Measurements from ENCODE around the gene BCL11B. TPM values are rescaled to one million over a fixed set of nuclear protein-coding genes. Genes with fewer than 3 reads are reported as not detected.
"Not testable (repeated sequence)": the region's sequence is repeated elsewhere in the genome, so short reads cannot be mapped to it uniquely, and the experiment has no call there.

Gene BCL11B
- total RNA-seq, 1 donor from 2014 or later = 0.85 TPM

DNA sequence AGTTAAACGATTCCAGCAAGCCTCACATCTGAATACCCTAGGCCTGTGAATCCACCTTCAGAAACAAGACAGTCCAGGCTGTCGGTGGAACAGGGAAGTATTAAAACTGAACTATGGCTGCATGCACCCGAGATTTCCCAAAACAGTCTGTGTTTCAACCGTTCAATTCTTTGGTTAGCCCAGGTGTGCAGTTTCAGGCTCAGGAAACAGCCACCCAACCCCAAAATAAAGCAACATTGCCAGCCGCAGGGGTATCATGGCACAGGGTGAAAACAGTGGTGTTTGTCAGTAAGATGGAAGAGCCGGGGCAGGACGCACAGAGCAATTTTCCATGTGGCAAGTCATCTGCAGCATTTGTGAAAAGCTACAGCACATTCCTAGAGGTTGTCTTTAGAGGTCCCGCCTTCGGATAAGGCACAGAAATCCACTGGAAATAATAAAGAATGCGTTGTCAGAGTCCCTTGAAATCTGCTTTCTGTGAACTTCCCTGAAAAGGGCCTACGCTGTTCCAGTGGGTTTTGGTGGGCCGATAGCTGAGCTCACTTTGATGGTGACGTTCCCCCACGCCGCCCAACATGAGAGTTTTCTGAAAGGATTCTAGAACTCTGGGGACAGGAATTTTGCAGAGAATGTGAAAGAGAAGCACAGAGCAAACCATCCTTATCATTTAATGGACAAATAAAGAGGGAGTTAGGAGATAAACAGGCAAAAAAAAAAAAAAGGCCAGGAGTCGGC is 84.9 kb downstream of the BCL11B start:
- Histone ChIP-seq H3K4me3 (no peak overlapping the region), H3K27ac (no peak overlapping the region), H3K9me3 (no peaks in the 10 kb centered on the region), H3K4me1 (peaks cover 6 to 7% of the 10 kb centered on the region in 2 donors), H3K36me3 (no peaks in the 10 kb centered on the region), H3K27me3 (no peaks in the 10 kb centered on the region)
- TF ChIP-seq, protein P1, sequence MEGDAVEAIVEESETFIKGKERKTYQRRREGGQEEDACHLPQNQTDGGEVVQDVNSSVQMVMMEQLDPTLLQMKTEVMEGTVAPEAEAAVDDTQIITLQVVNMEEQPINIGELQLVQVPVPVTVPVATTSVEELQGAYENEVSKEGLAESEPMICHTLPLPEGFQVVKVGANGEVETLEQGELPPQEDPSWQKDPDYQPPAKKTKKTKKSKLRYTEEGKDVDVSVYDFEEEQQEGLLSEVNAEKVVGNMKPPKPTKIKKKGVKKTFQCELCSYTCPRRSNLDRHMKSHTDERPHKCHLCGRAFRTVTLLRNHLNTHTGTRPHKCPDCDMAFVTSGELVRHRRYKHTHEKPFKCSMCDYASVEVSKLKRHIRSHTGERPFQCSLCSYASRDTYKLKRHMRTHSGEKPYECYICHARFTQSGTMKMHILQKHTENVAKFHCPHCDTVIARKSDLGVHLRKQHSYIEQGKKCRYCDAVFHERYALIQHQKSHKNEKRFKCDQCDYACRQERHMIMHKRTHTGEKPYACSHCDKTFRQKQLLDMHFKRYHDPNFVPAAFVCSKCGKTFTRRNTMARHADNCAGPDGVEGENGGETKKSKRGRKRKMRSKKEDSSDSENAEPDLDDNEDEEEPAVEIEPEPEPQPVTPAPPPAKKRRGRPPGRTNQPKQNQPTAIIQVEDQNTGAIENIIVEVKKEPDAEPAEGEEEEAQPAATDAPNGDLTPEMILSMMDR (IDR thresholded peaks at IDR 0.05) = no peak
- intact Hi-C loops (cut with DNase I) = no loop called here
- no peak for DNase-seq (ENCODE audit: low spot score in 2 of 2)

GRCh38 chr14:99186336-99186735 is 85.7 kb downstream of the BCL11B start:
- H3K9me3 ChIP-seq; H3K36me3 ChIP-seq; DNase-seq (ENCODE audit: low spot score in 2 of 2); H3K27ac ChIP-seq; H3K27me3 ChIP-seq; H3K4me3 ChIP-seq; intact Hi-C loops (cut with DNase I); H3K4me1 ChIP-seq: not testable (repeated sequence)

GRCh38 chr14:99185436-99186068 is 86.4 kb downstream of the BCL11B start:
- Histone ChIP-seq H3K4me1 (no peaks in the 10 kb centered on the region), H3K4me3 (no peak overlapping the region), H3K9me3 (no peaks in the 10 kb centered on the region), H3K36me3 (no peaks in the 10 kb centered on the region), H3K27me3 (no peaks in the 10 kb centered on the region), H3K27ac (no peak overlapping the region)
- intact Hi-C loops (cut with DNase I) = no loop called here
- TF ChIP-seq, protein P1 (IDR thresholded peaks at IDR 0.05) = no peak
- DNase-seq (ENCODE audit: low spot score in 2 of 2) = no peak

GRCh38 chr14:99183716-99184115 is 88.3 kb downstream of the BCL11B start:
- H3K4me1 ChIP-seq = no peaks in the 10 kb centered on the region
- no peak overlapping the region for H3K27ac ChIP-seq
- no peaks in the 10 kb centered on the region for H3K27me3 ChIP-seq
- DNase-seq (ENCODE audit: low spot score in 2 of 2) = no peak
- H3K36me3 ChIP-seq = no peaks in the 10 kb centered on the region
- intact Hi-C loops (cut with DNase I) = no loop called here
- H3K4me3 ChIP-seq = no peak overlapping the region
- H3K9me3 ChIP-seq = no peaks in the 10 kb centered on the region
- TF ChIP-seq, protein P1 (IDR thresholded peaks at IDR 0.05) = no peak

GRCh38 chr14:99183311-99183710 is 88.7 kb downstream of the BCL11B start:
- no peak for DNase-seq (ENCODE audit: low spot score in 2 of 2)
- TF ChIP-seq, protein P1 (IDR thresholded peaks at IDR 0.05) = no peak
- Histone ChIP-seq H3K27me3 (no peaks in the 10 kb centered on the region), H3K4me3 (no peak overlapping the region), H3K4me1 (no peaks in the 10 kb centered on the region), H3K27ac (no peak overlapping the region), H3K9me3 (no peaks in the 10 kb centered on the region), H3K36me3 (no peaks in the 10 kb centered on the region)
- intact Hi-C loops (cut with DNase I) = no loop called here

- no peaks in the 10 kb centered on the region for H3K4me1 ChIP-seq
- no peak overlapping the region for H3K4me3 ChIP-seq
- intact Hi-C loops (cut with DNase I) = no loop called here
- H3K27ac ChIP-seq = no peak overlapping the region
- TF ChIP-seq, protein P1 (IDR thresholded peaks at IDR 0.05) = no peak
- H3K36me3 ChIP-seq = no peaks in the 10 kb centered on the region
- no peaks in the 10 kb centered on the region for H3K9me3 ChIP-seq
- no peak for DNase-seq (ENCODE audit: low spot score in 2 of 2)
- H3K27me3 ChIP-seq = no peaks in the 10 kb centered on the region
Measured at GRCh38 chr14:99182548-99183250, 89.3 kb downstream of the BCL11B start.
